HPDE6-E6E7 (cell line): ENCODE results near the gene REPIN1.
A peak's percentile ranks its signal among the peaks of the same experiment; 100 is the strongest.

Experiments
- DNase-seq: peaks from one replicate; pipeline ENCODE4 v3.0.0; 2011; ENCODE audit warnings: missing footprints; ENCODE audit errors: extremely low spot score

The REPIN1 gene

GRCh38 chr7:150407588-150408392 lies 39.2 kb downstream of the REPIN1 start:
- DNase-seq, result no peak

GRCh38 chr7:150408393-150409299 lies 40.0 kb downstream of the REPIN1 start:
- no peak for DNase-seq

- DNase-seq, result no peak
These were observed 40.8 kb downstream of the REPIN1 start for GRCh38 chr7:150409300-150410030.

- no peak for DNase-seq
These were observed 41.5 kb downstream of the REPIN1 start for GRCh38 chr7:150410131-150410530.

- DNase-seq, result no peak
These were observed 42.2 kb downstream of the REPIN1 start for GRCh38 chr7:150410680-150411346.

GRCh38 chr7:150411606-150412005 lies 43.0 kb downstream of the REPIN1 start:
- DNase-seq, result no peak

GRCh38 chr7:150412016-150412415 lies 43.4 kb downstream of the REPIN1 start:
- no peak for DNase-seq

GRCh38 chr7:150412518-150413488 lies 44.2 kb downstream of the REPIN1 start:
- no peak for DNase-seq

- DNase-seq, result no peak
These were observed 45.0 kb downstream of the REPIN1 start for GRCh38 chr7:150413640-150414081.

GRCh38 chr7:150415161-150416153 lies 46.8 kb downstream of the REPIN1 start:
- no peak for DNase-seq

GRCh38 chr7:150417239-150417638 lies 48.6 kb downstream of the REPIN1 start:
- DNase-seq, result no peak

GRCh38 chr7:150417863-150418262 lies 49.2 kb downstream of the REPIN1 start:
- DNase-seq, result no peak

GRCh38 chr7:150420242-150420641 lies 51.6 kb downstream of the REPIN1 start:
- no peak for DNase-seq

- DNase-seq, result peak; percentile 77
These were observed 52.5 kb downstream of the REPIN1 start for GRCh38 chr7:150420987-150421674.

GRCh38 chr7:150421831-150422230 lies 53.2 kb downstream of the REPIN1 start:
- DNase-seq, result no peak
